HepG2 (cell line): ENCODE measurements around the gene DHRS1. TPM values are rescaled to one million over a fixed set of nuclear protein-coding genes. Genes with fewer than 3 reads are reported as not detected.
A peak's percentile ranks its signal among the peaks of the same experiment; 100 is the strongest.

Source experiments
- CBX2 ChIP-seq, 2 experiments: fragments of 200-600 bp in 1 of 2; sonication (generic); formaldehyde crosslinking in 1 of 2; IDR thresholded peaks; 2 replicates each; pipeline versions ENCODE4 v1.7.0 to v1.8.1; 2018 to 2022; ENCODE audit warnings: low read depth in 2 of 2, low read length in 1 of 2, mild to moderate bottlenecking in 1 of 2, missing genetic modification reagents in 1 of 2
- ESRRA ChIP-seq: sonication (generic); formaldehyde crosslinking; IDR thresholded peaks from 2 replicates; pipeline ENCODE4 v1.5.1; 2020; ENCODE audit warnings: mild to moderate bottlenecking, low read depth, missing genetic modification reagents
- FOXA3 ChIP-seq: IDR thresholded peaks from 2 replicates; pipeline ENCODE4 v1.6.1; 2016; ENCODE audit warnings: missing genetic modification reagents, missing compliant biosample characterization
- HNF1A ChIP-seq, 2 experiments: sonication (generic) in 1 of 2; formaldehyde crosslinking in 1 of 2; IDR thresholded peaks; 2 replicates each; pipeline versions ENCODE4 v1.4.0 to v1.6.1; 2016 to 2020; ENCODE audit warnings: borderline replicate concordance in 1 of 2, low read depth in 1 of 2, mild to moderate bottlenecking in 1 of 2, missing genetic modification reagents in 1 of 2
- KDM4B ChIP-seq: sonication (generic); formaldehyde crosslinking; IDR thresholded peaks from 2 replicates; pipeline ENCODE4 v1.4.0; 2020; ENCODE audit warnings: missing genetic modification reagents
- NBN ChIP-seq: fragments of 450-650 bp; conservative IDR thresholded peaks from 2 replicates; pipeline ENCODE4 v1.6.1; 2017
- NFE2 ChIP-seq: sonication (generic); formaldehyde crosslinking; IDR thresholded peaks from 2 replicates; pipeline ENCODE4 v1.4.0; 2020; ENCODE audit warnings: missing genetic modification reagents
- NFIC ChIP-seq: IDR thresholded peaks from 2 replicates; pipeline ENCODE4 v1.6.1; 2012; ENCODE audit warnings: mild to moderate bottlenecking, low read length, inconsistent platforms
- NFRKB ChIP-seq: fragments of 450-650 bp; IDR thresholded peaks from 2 replicates; pipeline ENCODE4 v1.6.1; 2017
- NRL ChIP-seq: sonication (generic); formaldehyde crosslinking; IDR thresholded peaks from 2 replicates; pipeline ENCODE4 v1.5.0; 2020; ENCODE audit warnings: missing genetic modification reagents, mild to moderate bottlenecking, moderate library complexity, borderline replicate concordance
- PAF1 ChIP-seq: IDR thresholded peaks from 2 replicates; pipeline ENCODE4 v1.6.1; 2016; ENCODE audit warnings: missing genetic modification reagents, missing compliant biosample characterization
- PAWR ChIP-seq: sonication (generic); formaldehyde crosslinking; IDR thresholded peaks from 2 replicates; pipeline ENCODE4 v1.4.0; 2020; ENCODE audit warnings: missing genetic modification reagents, mild to moderate bottlenecking, borderline replicate concordance
- RAD51 ChIP-seq: fragments of 450-650 bp; IDR thresholded peaks from 2 replicates; pipeline ENCODE4 v1.6.1; 2016; ENCODE audit warnings: borderline replicate concordance
- RORA ChIP-seq: sonication (generic); formaldehyde crosslinking; IDR thresholded peaks from 2 replicates; pipeline ENCODE4 v1.5.0; 2020; ENCODE audit warnings: mild to moderate bottlenecking, missing genetic modification reagents, moderate library complexity
- SIN3A ChIP-seq: IDR thresholded peaks from 2 replicates; pipeline ENCODE4 v1.6.1; 2011; ENCODE audit warnings: low read depth, mild to moderate bottlenecking, control low read depth, low read length, borderline replicate concordance
- SMC3 ChIP-seq: IDR thresholded peaks from 2 replicates; pipeline ENCODE4 v1.6.1; 2011; ENCODE audit warnings: low read length, improper control_type of control experiment
- TBP ChIP-seq: sonication (generic); formaldehyde crosslinking; IDR thresholded peaks from 2 replicates; pipeline ENCODE4 v1.5.0; 2020; ENCODE audit warnings: missing genetic modification reagents
- TBX3 ChIP-seq: fragments of 450-650 bp; IDR thresholded peaks from 2 replicates; pipeline ENCODE4 v1.6.1; 2017; ENCODE audit warnings: antibody characterized with exemption, mild to moderate bottlenecking, inconsistent platforms, borderline replicate concordance
- XRCC5 ChIP-seq: fragments of 200-400 bp; formaldehyde crosslinking; optimal IDR thresholded peaks from 2 replicates; pipeline ENCODE3; 2017; ENCODE audit warnings: mild to moderate bottlenecking, low read length
- ZBTB1 ChIP-seq: sonication (generic); formaldehyde crosslinking; IDR thresholded peaks from 2 replicates; pipeline ENCODE4 v1.4.0; 2020; ENCODE audit warnings: missing genetic modification reagents, borderline replicate concordance
- ZBTB43 ChIP-seq: sonication (generic); formaldehyde crosslinking; conservative IDR thresholded peaks from 2 replicates; pipeline ENCODE4 v1.4.0; 2020; ENCODE audit warnings: missing genetic modification reagents
- ZNF234 ChIP-seq: sonication (generic); formaldehyde crosslinking; conservative IDR thresholded peaks from 2 replicates; pipeline ENCODE4 v1.5.1; 2020; ENCODE audit warnings: mild to moderate bottlenecking, missing genetic modification reagents
- ZNF30 ChIP-seq: sonication (generic); formaldehyde crosslinking; IDR thresholded peaks from 2 replicates; pipeline ENCODE4 v1.5.0; 2020; ENCODE audit warnings: mild to moderate bottlenecking, missing genetic modification reagents
- ZNF710 ChIP-seq: sonication (generic); formaldehyde crosslinking; IDR thresholded peaks from 2 replicates; pipeline ENCODE4 v1.5.0; 2020; ENCODE audit warnings: mild to moderate bottlenecking, missing genetic modification reagents, borderline replicate concordance
- polyA plus RNA-seq, 8 experiments: library from polyadenylated mRNA; depleted of rRNA in 3 of 8; stranded (reverse) in 7 of 8; unstranded in 1 of 8; fragments of >200 nt; fragmentation: Illumina TruSeq in 4 of 8; extraction: Trizol in 4 of 8; gene quantifications; 2 replicates each; pipeline versions ENCODE4 v1.2.1 to v1.2.3, GENCODE V29; 2011 to 2016; ENCODE audit warnings: low read depth in 4 of 8, missing spikeins in 1 of 8, mixed read lengths in 1 of 8; ENCODE audit not compliant: insufficient read depth in 1 of 8
- total RNA-seq, 5 experiments: library from RNA; depleted of rRNA; stranded (reverse); fragments of >200 nt; fragmentation: Illumina TruSeq; extraction: Trizol; gene quantifications; 2 replicates each; pipeline ENCODE4 v1.2.3, GENCODE V29; 2016; ENCODE audit warnings: low read depth in 1 of 5

DHRS1 gene
- total and polyA plus RNA-seq, 2 of the 13 experiments (the other 11 are each of a cell fraction or from before 2014, with no cell fraction given) = 49.8 to 60.8 TPM

GRCh38 chr14:24297190-24297964, 2.2 kb downstream of the DHRS1 start (continued):
- TF ChIP-seq NFE2 (CRISPR knock-in tag) (no peak), RORA (CRISPR knock-in tag) (no peak), PAF1 (CRISPR knock-in tag) (no peak), ZNF234 (no peak), NFRKB (no peak), ZBTB1 (CRISPR knock-in tag) (no peak), PAWR (no peak), XRCC5 (no peak), NFIC (no peak), NBN (no peak), FOXA3 (peak; percentile 57; the same call in 1 of the 2 replicates), KDM4B (CRISPR knock-in tag) (no peak; the same call in 1 of the 2 replicates), TBX3 (no peak), RAD51 (0 out of 2 replicates have a peak, but pooled peaks have one; percentile 4), ZBTB43 (CRISPR knock-in tag) (0 out of 2 replicates have a peak, but pooled peaks have one; percentile 10), NRL (CRISPR knock-in tag) (no peak), ZNF710 (CRISPR knock-in tag) (no peak), HNF1A (IDR thresholded peaks at IDR 0.05; ENCODE audit: low read depth) (no peak), HNF1A (CRISPR knock-in tag; IDR thresholded peaks at IDR 0.05; ENCODE audit: borderline replicate concordance) (no peak), CBX2 (IDR thresholded peaks at IDR 0.05; ENCODE audit: low read depth, low read length) (no peak), CBX2 (CRISPR knock-in tag; IDR thresholded peaks at IDR 0.05; ENCODE audit: low read depth) (no peak), SIN3A (no peak), TBP (CRISPR knock-in tag) (no peak), SMC3 (peak; percentile 94), ESRRA (CRISPR knock-in tag) (no peak), ZNF30 (CRISPR knock-in tag) (no peak)
